OCI-LY7 (cell line): ENCODE measurements around the gene MET.

Experiments used
- CTCF ChIP-seq: fragments of 200-600 bp; sonication (generic); conservative IDR thresholded peaks from 2 replicates; pipeline ENCODE4 v1.5.1; 2014; ENCODE audit warnings: mild to moderate bottlenecking, antibody characterized with exemption, low read length, moderate library complexity, mixed read lengths
- EZH2phosphoT487 ChIP-seq: fragments of 200-600 bp; sonication (generic); IDR thresholded peaks from 2 replicates; pipeline ENCODE4 v1.6.1; 2018; ENCODE audit warnings: low read depth, borderline replicate concordance, mild to moderate bottlenecking, mixed run types, antibody characterized with exemption, low read length, moderate library complexity, mixed read lengths

- TF ChIP-seq CTCF (no peak), EZH2phosphoT487 (no peak)
These were observed 14.9 kb downstream of the MET start for GRCh38 chr7:116686812-116687419.
